Measurements from ENCODE around the gene RUVBL2. TPM values are rescaled to one million over a fixed set of nuclear protein-coding genes. Genes with fewer than 3 reads are reported as not detected.
"Not testable (repeated sequence)": the region's sequence is repeated elsewhere in the genome, so short reads cannot be mapped to it uniquely, and the experiment has no call there.

Gene RUVBL2
- polyA plus RNA-seq, 3 donors = 40.1 to 44.4 (median 41.9) TPM

GRCh38 chr19:49017666-49018351, 24.1 kb downstream of the RUVBL2 start:
- intact Hi-C loops (cut with micrococcal nuclease) = no loop called here
- peaks cover 29% of the 10 kb centered on the region for H3K4me1 Mint-ChIP-seq
- Histone ChIP-seq H3K79me2 (ENCODE audit: insufficient read depth, low read length) (no peaks in the 10 kb centered on the region), H3K9ac (ENCODE audit: insufficient read depth, low read length, poor library complexity, severe bottlenecking) (peak overlapping the region; percentile 21), H3K4me1 (ENCODE audit: control insufficient read depth in 1 of 2, insufficient read depth in 2 of 2, low read length in 2 of 2) (peaks cover 24 to 29% of the 10 kb centered on the region in 2 donors), H4K20me1 (ENCODE audit: insufficient read depth, low read length) (no peaks in the 10 kb centered on the region), H3K9me3 (replicated peaks in 1 of 2; ENCODE audit: control insufficient read depth in 1 of 2, insufficient read depth in 1 of 2, low read length in 2 of 2) (no peaks in the 10 kb centered on the region), H3K36me3 (replicated peaks in 1 of 2; ENCODE audit: control insufficient read depth in 1 of 2, insufficient read depth in 2 of 2, low read length in 2 of 2) (peaks cover 23 to 25% of the 10 kb centered on the region in 2 donors), H3K27me3 (ENCODE audit: control insufficient read depth in 2 of 2, insufficient read depth in 2 of 2, low read length in 2 of 2) (peaks cover 14 to 49% of the 10 kb centered on the region in 2 donors), H3K4me2 (replicated peaks; ENCODE audit: extremely low read depth, low read length, poor library complexity, severe bottlenecking) (peak overlapping the region; percentile 79), H3K27ac (ENCODE audit: low read depth in 1 of 2, low read length in 2 of 2) (no peak overlapping the region), H2AFZ (ENCODE audit: insufficient read depth, low read depth, low read length, poor library complexity, severe bottlenecking) (peak overlapping the region; percentile 78), H3K4me3 (replicated peaks in 1 of 3; ENCODE audit: low read depth in 2 of 3, low read length in 3 of 3) (peak overlapping the region; percentile 18 to 76 (median 50))
- H3K9me3 Mint-ChIP-seq = peaks cover 0 to 10% (median 5%) of the 10 kb centered on the region in 7 donors
- peaks cover 29 to 42% of the 10 kb centered on the region in 2 donors for H3K36me3 Mint-ChIP-seq
- DNase-seq = peak in 2 of 3 donors; percentile 27 to 37
- WGBS (ENCODE audit: insufficient coverage) = under 1% methylated on average over 59 of the region's 62 CpGs
- TF ChIP-seq CTCF (IDR thresholded peaks at IDR 0.05) = peak; percentile 67
- H3K4me3 Mint-ChIP-seq = peak overlapping the region; percentile 91 to 96
- peaks cover 36 to 48% (median 48%) of the 10 kb centered on the region in 3 donors for H3K27me3 Mint-ChIP-seq (ENCODE audit: low read depth in 3 of 3)
- H3K27ac Mint-ChIP-seq = no peak overlapping the region

GRCh38 chr19:49018388-49019241, 24.9 kb downstream of the RUVBL2 start:
- H3K79me2 ChIP-seq (ENCODE audit: insufficient read depth, low read length); H4K20me1 ChIP-seq (ENCODE audit: insufficient read depth, low read length); H3K9me3 ChIP-seq (replicated peaks in 1 of 2; ENCODE audit: control insufficient read depth in 1 of 2, insufficient read depth in 1 of 2, low read length in 2 of 2); DNase-seq; H3K27ac ChIP-seq (ENCODE audit: low read depth in 1 of 2, low read length in 2 of 2); intact Hi-C loops (cut with micrococcal nuclease): not testable (repeated sequence)
- H3K4me1 Mint-ChIP-seq = peaks cover 29% of the 10 kb centered on the region
- Histone ChIP-seq H3K4me2 (replicated peaks; ENCODE audit: extremely low read depth, low read length, poor library complexity, severe bottlenecking) (peak overlapping the region; percentile 79), H3K27me3 (ENCODE audit: control insufficient read depth in 2 of 2, insufficient read depth in 2 of 2, low read length in 2 of 2) (peaks cover 14 to 49% of the 10 kb centered on the region in 2 donors), H3K36me3 (replicated peaks in 1 of 2; ENCODE audit: control insufficient read depth in 1 of 2, insufficient read depth in 2 of 2, low read length in 2 of 2) (peaks cover 19 to 24% of the 10 kb centered on the region in 2 donors), H3K4me3 (replicated peaks in 1 of 3; ENCODE audit: low read depth in 2 of 3, low read length in 3 of 3) (peak overlapping the region; percentile 18 to 76 (median 50)), H3K9ac (ENCODE audit: insufficient read depth, low read length, poor library complexity, severe bottlenecking) (peak overlapping the region; percentile 21), H2AFZ (ENCODE audit: insufficient read depth, low read depth, low read length, poor library complexity, severe bottlenecking) (peak overlapping the region; percentile 78), H3K4me1 (ENCODE audit: control insufficient read depth in 1 of 2, insufficient read depth in 2 of 2, low read length in 2 of 2) (peaks cover 24 to 29% of the 10 kb centered on the region in 2 donors)
- peaks cover 0 to 10% (median 5%) of the 10 kb centered on the region in 7 donors for H3K9me3 Mint-ChIP-seq
- peaks cover 25 to 34% of the 10 kb centered on the region in 2 donors for H3K36me3 Mint-ChIP-seq
- 3% methylated on average over 38 of the region's 50 CpGs for WGBS (ENCODE audit: insufficient coverage)
- H3K4me3 Mint-ChIP-seq = peak overlapping the region; percentile 91 to 96
- peak overlapping the region in 3 of 7 donors; percentile 19 to 79 (median 25) for H3K27ac Mint-ChIP-seq
- H3K27me3 Mint-ChIP-seq (ENCODE audit: low read depth in 3 of 3) = peaks cover 36 to 48% (median 48%) of the 10 kb centered on the region in 3 donors
